ENCODE results near the gene FN3K. TPM values are rescaled to one million over a fixed set of nuclear protein-coding genes. Genes with fewer than 3 reads are reported as not detected.

Gene FN3K
- total and polyA plus RNA-seq, 2 experiments from 2014 or later = 0.11 to 1.0 TPM

GRCh38 chr17:82705756-82706155 is 29.7 kb upstream of the FN3K start:
- no peak overlapping the region for H2AFZ ChIP-seq
- no peaks in the 10 kb centered on the region for H3K4me1 ChIP-seq (ENCODE audit: insufficient read depth)
- no peaks in the 10 kb centered on the region for H3K79me2 ChIP-seq (ENCODE audit: insufficient read depth)
- H3K9ac ChIP-seq = no peak overlapping the region
- TF ChIP-seq EZH2 (IDR thresholded peaks at IDR 0.05; ENCODE audit: insufficient read depth, poor library complexity, severe bottlenecking) = no peak
- no peak for TF ChIP-seq EZH2phosphoT487 (IDR thresholded peaks at IDR 0.05; ENCODE audit: insufficient read depth, low read depth)
- H3K27me3 ChIP-seq (replicated peaks; ENCODE audit: insufficient read depth) = no peaks in the 10 kb centered on the region
- no peaks in the 10 kb centered on the region for H3K9me3 ChIP-seq (ENCODE audit: low read depth)
- no peak for DNase-seq
- 0 out of 2 replicates have a peak, but pooled peaks cover 6% of the 10 kb centered on the region for H3F3A ChIP-seq (ENCODE audit: insufficient read depth)
- no peaks in the 10 kb centered on the region for H3K9me2 ChIP-seq (ENCODE audit: insufficient read depth)
- H3K27ac ChIP-seq = no peak overlapping the region
- WGBS, 2 experiments (ENCODE audit: low coverage in 1 of 2, low lambda C conversion rate in 2 of 2, missing lambda C conversion rate in 2 of 2) = 75 to 78% methylated on average over 18 of the region's 18 CpGs
- no peaks in the 10 kb centered on the region for H4K20me1 ChIP-seq (ENCODE audit: insufficient read depth)
- no peak overlapping the region for H3K4me3 ChIP-seq
- no peak overlapping the region for H3K4me2 ChIP-seq (ENCODE audit: unreplicated experiment)
- H3K36me3 ChIP-seq (ENCODE audit: low read depth) = no peaks in the 10 kb centered on the region
- in situ Hi-C loops (cut with MboI) = loop anchor here (5.0 kb wide), 1 partner anchor 48 kb away; no protein-coding TSS in a partner anchor

GRCh38 chr17:82709024-82709675 is 26.3 kb upstream of the FN3K start:
- Histone ChIP-seq H2AFZ (no peak overlapping the region), H3F3A (ENCODE audit: insufficient read depth) (0 out of 2 replicates have a peak, but pooled peaks cover 6% of the 10 kb centered on the region), H3K9me2 (ENCODE audit: insufficient read depth) (no peaks in the 10 kb centered on the region), H3K4me2 (ENCODE audit: unreplicated experiment) (no peak overlapping the region), H3K9ac (no peak overlapping the region), H4K20me1 (ENCODE audit: insufficient read depth) (no peaks in the 10 kb centered on the region), H3K27ac (no peak overlapping the region), H3K4me1 (ENCODE audit: insufficient read depth) (no peaks in the 10 kb centered on the region), H3K9me3 (ENCODE audit: low read depth) (no peaks in the 10 kb centered on the region), H3K4me3 (no peak overlapping the region), H3K36me3 (ENCODE audit: low read depth) (no peaks in the 10 kb centered on the region), H3K79me2 (ENCODE audit: insufficient read depth) (no peaks in the 10 kb centered on the region), H3K27me3 (replicated peaks; ENCODE audit: insufficient read depth) (no peaks in the 10 kb centered on the region)
- TF ChIP-seq EZH2phosphoT487 (IDR thresholded peaks at IDR 0.05; ENCODE audit: insufficient read depth, low read depth) (no peak), EZH2 (IDR thresholded peaks at IDR 0.05; ENCODE audit: insufficient read depth, poor library complexity, severe bottlenecking) (no peak)
- no peak for DNase-seq
- in situ Hi-C loops (cut with MboI) = loop anchor here (5.0 kb wide), 1 partner anchor 52 kb away; no protein-coding TSS in a partner anchor
- WGBS, 2 experiments (ENCODE audit: low coverage in 1 of 2, low lambda C conversion rate in 2 of 2, missing lambda C conversion rate in 2 of 2) = 67 to 72% methylated on average over 5 to 9 of the region's 9 CpGs

- Histone ChIP-seq H3K4me2 (ENCODE audit: unreplicated experiment) (no peak overlapping the region), H3K27me3 (replicated peaks; ENCODE audit: insufficient read depth) (no peaks in the 10 kb centered on the region), H3K9me3 (ENCODE audit: low read depth) (no peaks in the 10 kb centered on the region), H2AFZ (no peak overlapping the region), H3K9me2 (ENCODE audit: insufficient read depth) (no peaks in the 10 kb centered on the region), H3K4me3 (no peak overlapping the region), H3K79me2 (ENCODE audit: insufficient read depth) (no peaks in the 10 kb centered on the region), H3K36me3 (ENCODE audit: low read depth) (no peaks in the 10 kb centered on the region), H3F3A (ENCODE audit: insufficient read depth) (0 out of 2 replicates have a peak, but pooled peaks cover 6% of the 10 kb centered on the region), H3K4me1 (ENCODE audit: insufficient read depth) (no peaks in the 10 kb centered on the region), H3K9ac (no peak overlapping the region), H4K20me1 (ENCODE audit: insufficient read depth) (no peaks in the 10 kb centered on the region), H3K27ac (no peak overlapping the region)
- no peak for DNase-seq
- in situ Hi-C loops (cut with MboI) = loop anchor here (5.0 kb wide), 1 partner anchor 53 kb away; no protein-coding TSS in a partner anchor
- TF ChIP-seq EZH2 (IDR thresholded peaks at IDR 0.05; ENCODE audit: insufficient read depth, poor library complexity, severe bottlenecking) (no peak), EZH2phosphoT487 (IDR thresholded peaks at IDR 0.05; ENCODE audit: insufficient read depth, low read depth) (no peak)
- WGBS, 2 experiments (ENCODE audit: low coverage in 1 of 2, low lambda C conversion rate in 2 of 2, missing lambda C conversion rate in 2 of 2) = 78 to 82% methylated on average over 25 of the region's 25 CpGs
Measured at GRCh38 chr17:82709676-82710498, 25.5 kb upstream of the FN3K start.

GRCh38 chr17:82710499-82711232 is 24.7 kb upstream of the FN3K start:
- no peak for DNase-seq
- Histone ChIP-seq H2AFZ (no peak overlapping the region), H3K4me2 (ENCODE audit: unreplicated experiment) (no peak overlapping the region), H3K27ac (no peak overlapping the region), H3K79me2 (ENCODE audit: insufficient read depth) (no peaks in the 10 kb centered on the region), H3K9me2 (ENCODE audit: insufficient read depth) (no peaks in the 10 kb centered on the region), H3F3A (ENCODE audit: insufficient read depth) (0 out of 2 replicates have a peak, but pooled peaks cover 6% of the 10 kb centered on the region), H3K27me3 (replicated peaks; ENCODE audit: insufficient read depth) (no peaks in the 10 kb centered on the region), H3K4me1 (ENCODE audit: insufficient read depth) (no peaks in the 10 kb centered on the region), H3K9me3 (ENCODE audit: low read depth) (no peaks in the 10 kb centered on the region), H3K36me3 (ENCODE audit: low read depth) (no peaks in the 10 kb centered on the region), H3K9ac (no peak overlapping the region), H3K4me3 (no peak overlapping the region), H4K20me1 (ENCODE audit: insufficient read depth) (no peaks in the 10 kb centered on the region)
- TF ChIP-seq EZH2 (IDR thresholded peaks at IDR 0.05; ENCODE audit: insufficient read depth, poor library complexity, severe bottlenecking) (no peak), EZH2phosphoT487 (IDR thresholded peaks at IDR 0.05; ENCODE audit: insufficient read depth, low read depth) (no peak)
- in situ Hi-C loops (cut with MboI) = no loop called here
- WGBS, 2 experiments (ENCODE audit: low coverage in 1 of 2, low lambda C conversion rate in 2 of 2, missing lambda C conversion rate in 2 of 2) = 61 to 65% methylated on average over 28 of the region's 29 CpGs

All from GM23248 (cell line).